Hepatocyte (in vitro differentiated cells): ENCODE results near the gene RAB18. TPM values are rescaled to one million over a fixed set of nuclear protein-coding genes. Genes with fewer than 3 reads are reported as not detected.

Source experiments
- DNase-seq: peaks from one replicate; pipeline ENCODE4 v3.0.0-alpha.2; 2016; ENCODE audit warnings: low spot score
- H2AFZ ChIP-seq: fragments of 200-600 bp; sonication (generic); 2 replicates; pipeline ENCODE4 v1.6.0; 2016; ENCODE audit warnings: antibody characterized with exemption, mild to moderate bottlenecking
- H3K27ac ChIP-seq: fragments of 200-600 bp; sonication (generic); 2 replicates; pipeline ENCODE4 v1.5.1; 2016; ENCODE audit warnings: mild to moderate bottlenecking
- H3K27me3 ChIP-seq: fragments of 200-600 bp; sonication (generic); 2 replicates; pipeline ENCODE4 v1.6.1; 2016
- H3K36me3 ChIP-seq: fragments of 200-600 bp; sonication (generic); replicated peaks from 2 replicates; pipeline ENCODE4 v1.5.1; 2016; ENCODE audit warnings: low read depth; ENCODE audit not compliant: insufficient read depth
- H3K4me1 ChIP-seq: fragments of 200-600 bp; sonication (generic); 2 replicates; pipeline ENCODE4 v1.5.1; 2016; ENCODE audit warnings: mild to moderate bottlenecking, moderate library complexity; ENCODE audit not compliant: insufficient read depth
- H3K4me2 ChIP-seq: fragments of 200-600 bp; sonication (generic); 2 replicates; pipeline ENCODE4 v1.6.0; 2016
- H3K4me3 ChIP-seq: fragments of 200-600 bp; sonication (generic); 2 replicates; pipeline ENCODE4 v1.5.1; 2016; ENCODE audit warnings: mild to moderate bottlenecking
- H3K79me2 ChIP-seq: fragments of 200-600 bp; sonication (generic); 2 replicates; pipeline ENCODE4 v1.6.0; 2017; ENCODE audit warnings: mild to moderate bottlenecking
- H3K9me2 ChIP-seq: fragments of 200-600 bp; sonication (generic); replicated peaks from 2 replicates; pipeline ENCODE4 v1.6.0; 2017; ENCODE audit warnings: mild to moderate bottlenecking; ENCODE audit not compliant: insufficient read depth
- H3K9me3 ChIP-seq: fragments of 200-600 bp; sonication (generic); 2 replicates; pipeline ENCODE4 v1.5.1; 2016; ENCODE audit warnings: low read depth, mild to moderate bottlenecking
- H4K20me1 ChIP-seq: fragments of 200-600 bp; sonication (generic); 2 replicates; pipeline ENCODE4 v1.6.0; 2016; ENCODE audit warnings: mild to moderate bottlenecking; ENCODE audit not compliant: insufficient read depth, poor library complexity, severe bottlenecking
- CTCF ChIP-seq: fragments of 200-600 bp; sonication (generic); IDR thresholded peaks from 2 replicates; pipeline ENCODE4 v1.5.1; 2016; ENCODE audit warnings: antibody characterized with exemption, mild to moderate bottlenecking; ENCODE audit not compliant: poor library complexity
- EZH2 ChIP-seq: fragments of 200-600 bp; sonication (generic); IDR thresholded peaks from 2 replicates; pipeline ENCODE4 v1.6.1; 2016; ENCODE audit warnings: antibody characterized with exemption, mild to moderate bottlenecking, borderline replicate concordance
- EZH2phosphoT487 ChIP-seq: fragments of 200-600 bp; sonication (generic); IDR thresholded peaks from one replicate; pipeline ENCODE4 v1.6.1; 2018; ENCODE audit warnings: antibody characterized with exemption, mild to moderate bottlenecking, low read depth, moderate library complexity; ENCODE audit not compliant: unreplicated experiment, severe bottlenecking
- WGBS: methylation state at CpG from one replicate; pipeline ENCODE4 v1.1.6; 2016; ENCODE audit warnings: low lambda C conversion rate; ENCODE audit errors: missing lambda C conversion rate; 5-methylcytosine and 5-hydroxymethylcytosine counted together
- polyA plus RNA-seq: library from polyadenylated mRNA; unstranded; fragments of >200 nt; fragmentation: Nextera tagmentation; extraction: Ambion mirVana; gene quantifications from 2 replicates; pipeline ENCODE4 v1.2.1, GENCODE V29; 2016
- total RNA-seq: library from RNA; depleted of rRNA; stranded (reverse); fragments of >200 nt; gene quantifications from 2 replicates; pipeline ENCODE4 v1.2.3, GENCODE V29; 2014

Gene RAB18
- total and polyA plus RNA-seq, 2 experiments from 2014 or later, result 88.5 to 132 TPM

DNA sequence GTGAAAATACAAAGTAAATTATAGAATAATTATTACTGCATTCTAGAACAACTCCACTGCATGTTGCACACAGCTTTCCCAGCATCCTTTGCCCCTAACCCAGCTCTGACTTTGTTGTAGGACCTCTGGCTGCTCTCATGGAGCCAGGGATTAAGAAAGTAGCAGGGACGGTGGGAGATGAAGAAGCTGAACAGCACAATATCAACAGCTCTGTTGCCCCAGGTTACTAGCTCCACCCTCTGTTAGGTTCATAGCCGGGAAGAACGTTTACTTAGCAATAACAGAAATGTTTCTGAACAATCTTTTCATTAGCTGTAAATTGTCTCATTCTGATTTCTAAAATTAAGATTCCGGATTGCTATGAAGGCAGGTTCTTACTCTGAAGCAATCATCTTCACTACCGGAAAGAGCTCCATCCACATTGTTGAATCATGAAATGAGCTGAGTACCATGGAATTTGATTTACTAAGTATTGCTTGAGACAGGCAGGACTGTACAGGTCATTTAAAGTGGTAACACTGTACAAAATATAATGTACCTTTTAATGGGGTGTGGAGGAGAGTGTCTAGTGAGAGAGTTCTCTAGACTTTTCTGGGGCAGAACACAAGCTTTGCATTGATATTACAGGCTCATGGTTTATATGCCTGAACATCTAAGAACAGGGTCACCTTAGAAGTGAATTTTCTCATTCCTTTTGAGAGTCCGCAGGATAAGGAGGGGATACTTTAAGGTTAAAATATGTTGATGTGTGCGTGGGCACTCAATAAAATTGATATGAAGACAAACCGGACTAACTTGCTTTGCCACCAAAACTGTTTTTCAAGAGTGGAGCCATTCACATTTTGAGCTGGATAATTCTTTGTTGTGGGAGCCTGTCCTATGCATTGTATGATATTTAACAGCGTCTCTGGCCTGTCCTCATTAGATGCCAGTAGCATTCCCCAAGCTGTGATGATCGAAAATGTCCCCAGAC is 20.8 kb upstream of the RAB18 start:
- peaks cover 5% of the 10 kb centered on the region for H3K27me3 ChIP-seq
- no peak overlapping the region for H3K27ac ChIP-seq
- H3K36me3 ChIP-seq, result no peaks in the 10 kb centered on the region
- peak; percentile 38 for DNase-seq
- WGBS, result 47% methylated on average over 10 of the region's 10 CpGs
- no peaks in the 10 kb centered on the region for H3K4me1 ChIP-seq
- peak overlapping the region; percentile 18 for H2AFZ ChIP-seq
- H3K9me3 ChIP-seq, result no peaks in the 10 kb centered on the region
- no peaks in the 10 kb centered on the region for H3K9me2 ChIP-seq
- no peak for TF ChIP-seq CTCF
- no peaks in the 10 kb centered on the region for H3K79me2 ChIP-seq
- H4K20me1 ChIP-seq, result no peaks in the 10 kb centered on the region
- H3K4me2 ChIP-seq, result peak overlapping the region; percentile 53
- H3K4me3 ChIP-seq, result no peak overlapping the region

DNA sequence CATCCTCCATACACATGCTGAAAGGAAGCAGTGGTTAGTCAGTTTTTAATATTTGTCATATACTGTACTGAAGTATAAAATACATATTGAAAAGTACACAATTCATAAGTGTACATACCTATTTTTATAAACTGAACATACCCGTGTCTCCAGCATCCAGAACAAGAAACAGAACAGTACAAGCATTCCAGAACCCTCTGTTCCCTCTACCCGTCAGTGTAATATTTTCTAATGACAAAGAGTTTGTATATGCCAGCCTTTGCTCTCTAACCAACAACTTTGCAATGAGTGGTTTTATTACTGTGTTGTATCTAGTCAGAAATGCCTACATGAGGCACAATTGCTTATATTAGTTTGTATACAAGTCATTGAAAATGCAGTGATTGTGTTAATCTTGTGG is 18.7 kb upstream of the RAB18 start:
- Histone ChIP-seq H3K79me2 (no peaks in the 10 kb centered on the region), H3K4me1 (no peaks in the 10 kb centered on the region), H3K4me3 (no peak overlapping the region), H4K20me1 (no peaks in the 10 kb centered on the region), H3K27me3 (peaks cover 5% of the 10 kb centered on the region), H3K9me2 (no peaks in the 10 kb centered on the region), H3K4me2 (no peak overlapping the region), H3K9me3 (no peaks in the 10 kb centered on the region), H3K27ac (no peak overlapping the region), H2AFZ (no peak overlapping the region), H3K36me3 (no peaks in the 10 kb centered on the region)
- WGBS, result 62% methylated on average over 2 of the region's 2 CpGs
- TF ChIP-seq EZH2phosphoT487 (no peak), EZH2 (no peak), CTCF (no peak)
- DNase-seq, result no peak

DNA sequence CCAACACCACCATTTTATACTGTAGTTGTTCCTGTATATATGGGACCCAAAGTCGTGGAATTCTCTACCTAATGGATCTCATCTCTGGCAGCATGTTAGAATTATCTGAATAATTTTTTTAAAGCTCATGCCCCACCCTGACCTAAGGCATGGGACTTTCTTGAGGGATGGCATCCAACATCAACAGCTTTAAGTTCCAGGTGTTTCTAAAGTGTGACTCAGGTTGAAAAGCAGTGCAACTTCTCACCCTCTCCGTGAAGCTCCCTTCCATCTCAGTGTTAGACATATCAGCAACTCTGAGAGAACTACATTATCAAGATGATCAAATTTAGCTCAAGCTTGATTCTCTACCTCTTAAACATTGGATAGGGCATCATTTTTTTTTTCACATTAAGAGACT is 18.1 kb upstream of the RAB18 start:
- Histone ChIP-seq H3K79me2 (no peaks in the 10 kb centered on the region), H3K4me2 (no peak overlapping the region), H3K4me3 (no peak overlapping the region), H3K9me2 (no peaks in the 10 kb centered on the region), H3K36me3 (no peaks in the 10 kb centered on the region), H3K27ac (no peak overlapping the region), H3K9me3 (no peaks in the 10 kb centered on the region), H3K27me3 (peaks cover 5% of the 10 kb centered on the region), H3K4me1 (no peaks in the 10 kb centered on the region), H2AFZ (no peak overlapping the region), H4K20me1 (no peaks in the 10 kb centered on the region)
- no peak for DNase-seq
- TF ChIP-seq EZH2phosphoT487 (no peak), EZH2 (no peak), CTCF (no peak)
- WGBS, result 66% methylated on average over 2 of the region's 2 CpGs
